HepG2 (cell line): Measurements from ENCODE around the gene CYP2W1. TPM values are rescaled to one million over a fixed set of nuclear protein-coding genes. Genes with fewer than 3 reads are reported as not detected.

Experiments used
- AKNA ChIP-seq: sonication (generic); formaldehyde crosslinking; IDR thresholded peaks from 2 replicates; pipeline ENCODE4 v1.4.0; 2020; ENCODE audit warnings: missing genetic modification reagents, borderline replicate concordance
- ELF1 ChIP-seq: sonication (generic); formaldehyde crosslinking; IDR thresholded peaks from 2 replicates; pipeline ENCODE4 v1.4.0; 2020; ENCODE audit warnings: missing genetic modification reagents
- EZH2 ChIP-seq: conservative IDR thresholded peaks from 2 replicates; pipeline ENCODE4 v1.6.1; 2012; ENCODE audit warnings: mild to moderate bottlenecking, low read depth, low read length, moderate library complexity
- FOXK2 ChIP-seq: fragments of 450-650 bp; IDR thresholded peaks from 2 replicates; pipeline ENCODE4 v1.6.1; 2016
- HBP1 ChIP-seq: IDR thresholded peaks from 2 replicates; pipeline ENCODE4 v1.6.1; 2016; ENCODE audit warnings: low read depth, control low read depth
- HIVEP1 ChIP-seq: sonication (generic); formaldehyde crosslinking; IDR thresholded peaks from 2 replicates; pipeline ENCODE4 v1.4.0; 2020; ENCODE audit warnings: mild to moderate bottlenecking, missing genetic modification reagents
- IRX3 ChIP-seq: sonication (generic); formaldehyde crosslinking; IDR thresholded peaks from 2 replicates; pipeline ENCODE4 v1.8.1; 2023; ENCODE audit warnings: mild to moderate bottlenecking, low read depth, missing genetic modification reagents, borderline replicate concordance
- MXI1 ChIP-seq: IDR thresholded peaks from 3 replicates; pipeline ENCODE4 v1.6.1; 2012; ENCODE audit warnings: low read depth, low read length, inconsistent platforms, borderline replicate concordance
- NR1H2 ChIP-seq: sonication (generic); formaldehyde crosslinking; IDR thresholded peaks from 2 replicates; pipeline ENCODE4 v1.8.1; 2022; ENCODE audit warnings: low read depth, missing genetic modification reagents, borderline replicate concordance
- PATZ1 ChIP-seq: sonication (generic); formaldehyde crosslinking; IDR thresholded peaks from 2 replicates; pipeline ENCODE4 v1.4.0; 2020; ENCODE audit warnings: missing genetic modification reagents
- ZBTB4 ChIP-seq: sonication (generic); formaldehyde crosslinking; IDR thresholded peaks from 2 replicates; pipeline ENCODE4 v1.4.0; 2020; ENCODE audit warnings: missing genetic modification reagents, mild to moderate bottlenecking, borderline replicate concordance
- ZKSCAN8 ChIP-seq: IDR thresholded peaks from 2 replicates; pipeline ENCODE4 v1.6.1; 2016; ENCODE audit warnings: borderline replicate concordance, missing genetic modification reagents, missing compliant biosample characterization
- ZNF329 ChIP-seq: sonication (generic); formaldehyde crosslinking; IDR thresholded peaks from 2 replicates; pipeline ENCODE4 v1.9.0; 2021; ENCODE audit warnings: low read depth, mild to moderate bottlenecking, missing genetic modification reagents
- ZNF44 ChIP-seq: sonication (generic); formaldehyde crosslinking; IDR thresholded peaks from 2 replicates; pipeline ENCODE4 v1.5.1; 2020; ENCODE audit warnings: mild to moderate bottlenecking, missing genetic modification reagents
- ZNF501 ChIP-seq: sonication (generic); formaldehyde crosslinking; IDR thresholded peaks from 2 replicates; pipeline ENCODE4 v1.5.1; 2020; ENCODE audit warnings: mild to moderate bottlenecking, moderate library complexity, missing genetic modification reagents
- ZNF589 ChIP-seq: sonication (generic); formaldehyde crosslinking; conservative IDR thresholded peaks from 2 replicates; pipeline ENCODE4 v1.8.0; 2022; ENCODE audit warnings: mild to moderate bottlenecking, moderate library complexity, missing genetic modification reagents
- ZNF615 ChIP-seq: sonication (generic); formaldehyde crosslinking; IDR thresholded peaks from 2 replicates; pipeline ENCODE4 v1.5.0; 2020; ENCODE audit warnings: mild to moderate bottlenecking, missing genetic modification reagents, borderline replicate concordance
- polyA plus RNA-seq, 8 experiments: library from polyadenylated mRNA; depleted of rRNA in 3 of 8; stranded (reverse) in 7 of 8; unstranded in 1 of 8; fragments of >200 nt; fragmentation: Illumina TruSeq in 4 of 8; extraction: Trizol in 4 of 8; gene quantifications; 2 replicates each; pipeline versions ENCODE4 v1.2.1 to v1.2.3, GENCODE V29; 2011 to 2016; ENCODE audit warnings: low read depth in 4 of 8, missing spikeins in 1 of 8, mixed read lengths in 1 of 8; ENCODE audit not compliant: insufficient read depth in 1 of 8
- total RNA-seq, 5 experiments: library from RNA; depleted of rRNA; stranded (reverse); fragments of >200 nt; fragmentation: Illumina TruSeq; extraction: Trizol; gene quantifications; 2 replicates each; pipeline ENCODE4 v1.2.3, GENCODE V29; 2016; ENCODE audit warnings: low read depth in 1 of 5

Gene CYP2W1
- total and polyA plus RNA-seq, 2 of the 13 experiments (the other 11 are each of a cell fraction or from before 2014, with no cell fraction given) = 19.5 to 31.7 TPM

GRCh38 chr7:975702-976473 lies 7.1 kb upstream of the CYP2W1 start (continued):
- no peak for TF ChIP-seq AKNA
- TF ChIP-seq PATZ1 (CRISPR knock-in tag) = peak; percentile 64
- no peak for TF ChIP-seq ZNF615 (CRISPR knock-in tag)
- no peak; the same call in 1 of the 2 replicates for TF ChIP-seq ZBTB4 (CRISPR knock-in tag)
- no peak for TF ChIP-seq ZNF501
- no peak for TF ChIP-seq FOXK2
- TF ChIP-seq ELF1 (CRISPR knock-in tag) = no peak
- TF ChIP-seq ZKSCAN8 (CRISPR knock-in tag) = no peak
- TF ChIP-seq HBP1 = no peak
- peak; percentile 12; the same call in 1 of the 2 replicates for TF ChIP-seq HIVEP1
- no peak for TF ChIP-seq ZNF589 (CRISPR knock-in tag)
- 0 out of 2 replicates have a peak, but pooled peaks have one; percentile 17 for TF ChIP-seq IRX3 (CRISPR knock-in tag)
- TF ChIP-seq ZNF44 (CRISPR knock-in tag) = no peak
- TF ChIP-seq ZNF329 = no peak
- TF ChIP-seq NR1H2 (CRISPR knock-in tag) = no peak
- no peak for TF ChIP-seq MXI1
- TF ChIP-seq EZH2 = no peak
